Hepatic stellate cell (primary cell): ENCODE measurements around the gene AOPEP.

ENCODE experiments used
- DNase-seq: peaks from one replicate; pipeline ENCODE4 v3.0.0; 2011; ENCODE audit warnings: low spot score

AOPEP gene

GRCh38 chr9:95099321-95100070 is 373.0 kb downstream of the AOPEP start:
- DNase-seq: no peak

GRCh38 chr9:95100071-95100627 is 373.6 kb downstream of the AOPEP start:
- no peak for DNase-seq

GRCh38 chr9:95101326-95101725 is 374.8 kb downstream of the AOPEP start:
- no peak for DNase-seq

GRCh38 chr9:95102001-95102433 is 375.5 kb downstream of the AOPEP start:
- DNase-seq: no peak

GRCh38 chr9:95102572-95102971 is 376.1 kb downstream of the AOPEP start:
- no peak for DNase-seq

GRCh38 chr9:95103281-95103771 is 376.8 kb downstream of the AOPEP start:
- DNase-seq: no peak

- no peak for DNase-seq
These were observed 377.5 kb downstream of the AOPEP start for GRCh38 chr9:95103871-95104580.

- DNase-seq: no peak
These were observed 378.1 kb downstream of the AOPEP start for GRCh38 chr9:95104581-95104960.

GRCh38 chr9:95104980-95105379 is 378.5 kb downstream of the AOPEP start:
- DNase-seq: no peak

GRCh38 chr9:95105519-95106287 is 379.2 kb downstream of the AOPEP start:
- DNase-seq: no peak

- no peak for DNase-seq
These were observed 380.7 kb downstream of the AOPEP start for GRCh38 chr9:95107001-95107749.

GRCh38 chr9:95107976-95108375 is 381.5 kb downstream of the AOPEP start:
- no peak for DNase-seq

- DNase-seq: no peak
These were observed 382.3 kb downstream of the AOPEP start for GRCh38 chr9:95108777-95109176.

GRCh38 chr9:95109456-95109855 is 383.0 kb downstream of the AOPEP start:
- no peak for DNase-seq

GRCh38 chr9:95110921-95111525 is 384.5 kb downstream of the AOPEP start:
- DNase-seq: no peak

GRCh38 chr9:95111716-95112115 is 385.2 kb downstream of the AOPEP start:
- no peak for DNase-seq

- no peak for DNase-seq
These were observed 386.2 kb downstream of the AOPEP start for GRCh38 chr9:95112436-95113280.

GRCh38 chr9:95115104-95115503 is 388.6 kb downstream of the AOPEP start:
- no peak for DNase-seq

- DNase-seq: no peak
These were observed 389.7 kb downstream of the AOPEP start for GRCh38 chr9:95116002-95116807.
